CD8-positive, alpha-beta memory T cell (primary cell): ENCODE data around the gene ARHGDIG. TPM values are rescaled to one million over a fixed set of nuclear protein-coding genes. Genes with fewer than 3 reads are reported as not detected.
A peak's percentile ranks its signal among the peaks of the same experiment; 100 is the strongest.
"Not testable (repeated sequence)": the region's sequence is repeated elsewhere in the genome, so short reads cannot be mapped to it uniquely, and the experiment has no call there.

Experiments
- CTCF ChIA-PET: fragments of 350-600 bp; sonication (Branson Sonifier 250); formaldehyde crosslinking; loops from one replicate; lab custom pipeline; 2021; ENCODE audit warnings: antibody characterized with exemption; lab: Charles Lee
- POLR2A ChIA-PET: fragments of 350-600 bp; sonication (Branson Sonifier 250); formaldehyde crosslinking; loops from one replicate; lab custom pipeline; 2021; ENCODE audit warnings: antibody characterized with exemption; lab: Charles Lee
- DNase-seq, 5 donors: peaks; one replicate each; pipeline versions ENCODE4 v3.0.0 to v3.0.0-alpha.2; 2020 to 2022; ENCODE audit warnings: mixed read lengths in 1 of 5
- H3K27ac ChIP-seq: one replicate; pipeline ENCODE4 v1.7.0; 2013; ENCODE audit warnings: low read depth, mild to moderate bottlenecking, low read length, moderate library complexity
- H3K27me3 ChIP-seq: 2 replicates; pipeline ENCODE4 v1.7.0; 2013; ENCODE audit warnings: low read length, mild to moderate bottlenecking; ENCODE audit not compliant: insufficient read depth, poor library complexity, severe bottlenecking
- H3K36me3 ChIP-seq: 2 replicates; pipeline ENCODE4 v1.7.0; 2013; ENCODE audit warnings: mild to moderate bottlenecking, low read length, moderate library complexity; ENCODE audit not compliant: insufficient read depth
- H3K4me1 ChIP-seq: 2 replicates; pipeline ENCODE4 v1.7.0; 2013; ENCODE audit warnings: mild to moderate bottlenecking, low read length, moderate library complexity; ENCODE audit not compliant: insufficient read depth
- H3K4me3 ChIP-seq: 2 replicates; pipeline ENCODE4 v1.7.0; 2013; ENCODE audit warnings: mild to moderate bottlenecking, low read length
- H3K9me3 ChIP-seq: 2 replicates; pipeline ENCODE4 v1.7.0; 2013; ENCODE audit warnings: mild to moderate bottlenecking, low read length
- H3K27ac Mint-ChIP-seq, 8 donors: one replicate each; pipeline ENCODE4 v1.8.0; 2020 to 2021; ENCODE audit warnings: mixed read lengths in 8 of 8, mild to moderate bottlenecking in 6 of 8, inconsistent platforms in 3 of 8, moderate library complexity in 3 of 8
- H3K27me3 Mint-ChIP-seq, 2 donors: one replicate each; pipeline ENCODE4 v1.8.0; 2020 to 2021; ENCODE audit warnings: mixed read lengths in 2 of 2, mild to moderate bottlenecking in 1 of 2, moderate library complexity in 1 of 2
- H3K36me3 Mint-ChIP-seq, 3 donors: one replicate each; pipeline ENCODE4 v1.8.0; 2020 to 2021; ENCODE audit warnings: mixed read lengths in 3 of 3, inconsistent platforms in 1 of 3, mild to moderate bottlenecking in 1 of 3
- H3K4me1 Mint-ChIP-seq, 3 donors: one replicate each; pipeline ENCODE4 v1.8.0; 2020 to 2021; ENCODE audit warnings: mixed read lengths in 3 of 3, inconsistent platforms in 1 of 3, mild to moderate bottlenecking in 1 of 3
- H3K4me3 Mint-ChIP-seq, 7 donors: one replicate each; pipeline ENCODE4 v1.8.0; 2020 to 2021; ENCODE audit warnings: mixed read lengths in 7 of 7, mild to moderate bottlenecking in 6 of 7, moderate library complexity in 4 of 7, inconsistent platforms in 2 of 7
- H3K9me3 Mint-ChIP-seq, 5 donors: one replicate each; pipeline ENCODE4 v1.8.0; 2020 to 2022; ENCODE audit warnings: mixed read lengths in 5 of 5, mild to moderate bottlenecking in 3 of 5, moderate library complexity in 2 of 5, inconsistent platforms in 1 of 5
- polyA plus RNA-seq: library from polyadenylated mRNA; unstranded; fragments of 300-500 nt; fragmentation: Illumina TruSeq; gene quantifications from one replicate; pipeline ENCODE4 v1.2.3, GENCODE V29; 2021
- total RNA-seq, 2 experiments: library from RNA; stranded (reverse); gene quantifications; one replicate each; pipeline ENCODE4 v1.2.3, GENCODE V29; 2021

Gene ARHGDIG
- total and polyA plus RNA-seq, 3 experiments from 2014 or later, result not detected

- H3K27me3 ChIP-seq, result no peaks in the 10 kb centered on the region
- Mint-ChIP-seq H3K4me1 (peaks cover 0 to 2% (median 0%) of the 10 kb centered on the region in 3 donors), H3K27ac (no peak overlapping the region), H3K4me3 (no peak overlapping the region), H3K9me3 (no peaks in the 10 kb centered on the region), H3K27me3 (no peaks in the 10 kb centered on the region), H3K36me3 (peaks cover 0 to 39% (median 5%) of the 10 kb centered on the region in 3 donors)
- H3K36me3 ChIP-seq, result no peaks in the 10 kb centered on the region
- H3K9me3 ChIP-seq, result no peaks in the 10 kb centered on the region
- DNase-seq, result peak in 1 of 5 donors; percentile 27
- H3K4me3 ChIP-seq, result no peak overlapping the region
- H3K4me1 ChIP-seq, result no peaks in the 10 kb centered on the region
- POLR2A ChIA-PET, result no interaction called here
- CTCF ChIA-PET, result interaction anchor here (1.3 kb wide), 1 partner anchor 11 kb away, joined by 4 read pairs; no protein-coding TSS in a partner anchor
- no peak overlapping the region for H3K27ac ChIP-seq
These were observed 15.9 kb upstream of the ARHGDIG start for GRCh38 chr16:264440-264951.

GRCh38 chr16:265002-265529 lies 15.3 kb upstream of the ARHGDIG start:
- H3K27ac ChIP-seq, result no peak overlapping the region
- no peak overlapping the region for H3K4me3 ChIP-seq
- Mint-ChIP-seq H3K4me3 (no peak overlapping the region), H3K27me3 (no peaks in the 10 kb centered on the region), H3K4me1 (peaks cover 0 to 2% (median 0%) of the 10 kb centered on the region in 3 donors), H3K9me3 (no peaks in the 10 kb centered on the region), H3K27ac (no peak overlapping the region), H3K36me3 (peaks cover 0 to 38% (median 5%) of the 10 kb centered on the region in 3 donors)
- ChIA-PET CTCF (interaction anchor here (1.3 kb wide), 1 partner anchor 11 kb away, joined by 4 read pairs; no protein-coding TSS in a partner anchor), POLR2A (no interaction called here)
- no peaks in the 10 kb centered on the region for H3K4me1 ChIP-seq
- H3K36me3 ChIP-seq, result no peaks in the 10 kb centered on the region
- no peaks in the 10 kb centered on the region for H3K9me3 ChIP-seq
- DNase-seq, result peak in 1 of 5 donors; percentile 36
- H3K27me3 ChIP-seq, result no peaks in the 10 kb centered on the region

DNA sequence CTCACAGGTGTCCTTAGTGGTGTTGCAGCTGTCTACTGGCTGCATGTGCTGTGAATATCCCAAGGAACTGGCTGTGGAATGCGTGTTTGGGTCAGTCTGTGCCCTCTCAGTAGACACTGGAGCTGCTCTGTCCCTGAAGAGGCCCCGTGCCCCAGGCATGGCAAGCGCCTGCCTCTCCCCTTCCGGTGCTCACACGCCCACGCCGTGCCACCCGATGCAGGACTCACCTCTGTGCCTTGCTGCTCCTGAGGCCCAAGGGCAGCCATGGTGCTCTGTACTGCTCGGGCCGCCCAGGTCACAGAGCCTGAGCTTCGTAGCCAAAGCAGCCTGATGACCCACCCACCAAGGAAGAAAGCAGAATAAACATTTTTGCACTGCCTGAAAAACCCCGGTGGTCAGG lies 14.7 kb upstream of the ARHGDIG start:
- Mint-ChIP-seq H3K36me3 (peaks cover 0 to 31% (median 0%) of the 10 kb centered on the region in 3 donors), H3K27me3 (no peaks in the 10 kb centered on the region), H3K4me1 (peaks cover 0 to 2% (median 0%) of the 10 kb centered on the region in 3 donors), H3K4me3 (no peak overlapping the region), H3K27ac (no peak overlapping the region), H3K9me3 (no peaks in the 10 kb centered on the region)
- H3K4me1 ChIP-seq, result no peaks in the 10 kb centered on the region
- CTCF ChIA-PET, result no interaction called here
- no peak overlapping the region for H3K4me3 ChIP-seq
- no peak overlapping the region for H3K27ac ChIP-seq
- no peaks in the 10 kb centered on the region for H3K36me3 ChIP-seq
- POLR2A ChIA-PET, result no interaction called here
- no peaks in the 10 kb centered on the region for H3K9me3 ChIP-seq
- no peaks in the 10 kb centered on the region for H3K27me3 ChIP-seq
- peak in 1 of 5 donors; percentile 43 for DNase-seq

GRCh38 chr16:266258-267164 lies 13.9 kb upstream of the ARHGDIG start:
- Mint-ChIP-seq H3K4me3 (no peak overlapping the region), H3K4me1 (peaks cover 0 to 2% (median 0%) of the 10 kb centered on the region in 3 donors), H3K36me3 (peaks cover 0 to 23% (median 0%) of the 10 kb centered on the region in 3 donors), H3K27ac (no peak overlapping the region), H3K27me3 (no peaks in the 10 kb centered on the region), H3K9me3 (no peaks in the 10 kb centered on the region)
- POLR2A ChIA-PET, result no interaction called here
- CTCF ChIA-PET, result no interaction called here
- no peaks in the 10 kb centered on the region for H3K4me1 ChIP-seq
- H3K9me3 ChIP-seq, result no peaks in the 10 kb centered on the region
- DNase-seq, result no peak
- no peak overlapping the region for H3K4me3 ChIP-seq
- H3K36me3 ChIP-seq, result no peaks in the 10 kb centered on the region
- no peak overlapping the region for H3K27ac ChIP-seq
- H3K27me3 ChIP-seq, result no peaks in the 10 kb centered on the region

GRCh38 chr16:267562-267961 lies 12.8 kb upstream of the ARHGDIG start:
- H3K27ac Mint-ChIP-seq, result peak overlapping the region in 1 of 8 donors; percentile 17
- H3K36me3 Mint-ChIP-seq, result peaks cover 0 to 13% (median 0%) of the 10 kb centered on the region in 3 donors
- DNase-seq, H3K9me3 ChIP-seq, H3K27ac ChIP-seq, H3K36me3 ChIP-seq, H3K4me3 Mint-ChIP-seq, H3K27me3 ChIP-seq, H3K4me3 ChIP-seq, H3K4me1 Mint-ChIP-seq, H3K27me3 Mint-ChIP-seq, POLR2A ChIA-PET, H3K9me3 Mint-ChIP-seq, CTCF ChIA-PET, H3K4me1 ChIP-seq: not testable (repeated sequence)

- peaks cover 0 to 3% of the 10 kb centered on the region in 2 donors for H3K27me3 Mint-ChIP-seq
- H3K36me3 Mint-ChIP-seq, result peaks cover 0 to 8% (median 0%) of the 10 kb centered on the region in 3 donors
- H3K9me3 Mint-ChIP-seq, result no peaks in the 10 kb centered on the region
- ChIA-PET POLR2A (no interaction called here), CTCF (no interaction called here)
- peaks cover 0 to 2% (median 0%) of the 10 kb centered on the region in 3 donors for H3K4me1 Mint-ChIP-seq
- H3K4me3 ChIP-seq, result no peak overlapping the region
- no peak for DNase-seq
- no peaks in the 10 kb centered on the region for H3K36me3 ChIP-seq
- H3K4me3 Mint-ChIP-seq, result no peak overlapping the region
- no peak overlapping the region for H3K27ac ChIP-seq
- peak overlapping the region in 2 of 8 donors; percentile 43 to 83 for H3K27ac Mint-ChIP-seq
- H3K27me3 ChIP-seq, result no peaks in the 10 kb centered on the region
- H3K4me1 ChIP-seq, result no peaks in the 10 kb centered on the region
- no peaks in the 10 kb centered on the region for H3K9me3 ChIP-seq
These were observed 12.0 kb upstream of the ARHGDIG start for GRCh38 chr16:268141-269053.

DNA sequence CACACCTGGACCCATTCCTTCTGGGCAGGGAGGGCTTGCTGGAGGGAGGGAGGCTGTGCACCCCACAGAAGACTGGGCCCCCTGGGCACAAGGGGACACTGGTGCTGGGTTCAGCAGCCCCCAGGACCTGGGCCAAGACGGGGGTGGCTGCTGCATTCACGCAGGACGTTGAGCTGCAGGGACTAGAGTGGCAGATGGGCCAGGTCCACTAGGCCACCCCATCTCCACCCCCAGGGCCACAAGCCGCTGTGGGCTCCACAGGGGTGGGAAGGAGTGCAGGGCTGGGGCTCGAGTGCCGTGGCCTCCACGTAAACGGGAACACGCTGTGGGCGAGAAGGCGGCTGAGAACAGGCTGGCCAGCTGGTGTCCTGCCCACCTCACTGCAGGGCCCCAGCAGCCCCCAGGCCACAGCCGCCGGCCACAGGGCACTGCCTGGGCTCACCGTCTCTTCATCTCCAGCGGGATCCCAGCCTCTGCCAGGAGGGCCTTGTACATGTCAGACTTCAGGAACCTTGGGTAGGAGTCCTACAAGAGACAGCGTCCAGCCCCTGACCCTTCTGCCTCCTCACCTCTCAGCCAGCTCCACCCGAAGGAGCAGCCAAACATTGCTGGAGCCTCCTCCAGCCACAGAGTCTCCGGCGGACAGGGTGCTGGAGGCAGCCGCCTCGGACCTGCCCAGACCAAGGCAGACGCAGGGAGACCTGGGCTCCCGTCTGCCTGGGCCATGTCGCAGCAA lies 11.2 kb upstream of the ARHGDIG start:
- Mint-ChIP-seq H3K4me3 (no peak overlapping the region), H3K9me3 (no peaks in the 10 kb centered on the region), H3K27me3 (peaks cover 0 to 3% of the 10 kb centered on the region in 2 donors), H3K4me1 (peaks cover 0 to 2% (median 0%) of the 10 kb centered on the region in 3 donors), H3K36me3 (peaks cover 0 to 2% (median 0%) of the 10 kb centered on the region in 3 donors), H3K27ac (no peak overlapping the region)
- H3K27ac ChIP-seq, result no peak overlapping the region
- H3K27me3 ChIP-seq, result no peaks in the 10 kb centered on the region
- no peaks in the 10 kb centered on the region for H3K9me3 ChIP-seq
- H3K4me1 ChIP-seq, result no peaks in the 10 kb centered on the region
- no peak overlapping the region for H3K4me3 ChIP-seq
- POLR2A ChIA-PET, result no interaction called here
- DNase-seq, result no peak
- CTCF ChIA-PET, result no interaction called here
- no peaks in the 10 kb centered on the region for H3K36me3 ChIP-seq
